K562 (cell line): ENCODE results near the gene PXK. TPM values are rescaled to one million over a fixed set of nuclear protein-coding genes. Genes with fewer than 3 reads are reported as not detected.
A peak's percentile ranks its signal among the peaks of the same experiment; 100 is the strongest.

ENCODE experiments used
- ATF7 ChIP-seq: fragments of 450-650 bp; IDR thresholded peaks from 2 replicates; pipeline ENCODE4 v1.7.1; 2014; ENCODE audit warnings: mild to moderate bottlenecking, moderate library complexity
- BHLHE40 ChIP-seq: IDR thresholded peaks from 2 replicates; pipeline ENCODE4 v1.6.1; 2011; ENCODE audit warnings: low read length, improper control_type of control experiment
- FOXJ2 ChIP-seq: fragments of 200-800 bp; sonication (Bioruptor generic); IDR thresholded peaks from 2 replicates; pipeline ENCODE4 v1.6.1; 2016; ENCODE audit warnings: missing genetic modification characterization, missing compliant biosample characterization
- MAZ ChIP-seq, 2 experiments: fragments of 450-650 bp in 1 of 2; sonication (generic) in 1 of 2; formaldehyde crosslinking; IDR thresholded peaks in 1 of 2; conservative IDR thresholded peaks in 1 of 2; 2 replicates each; pipeline versions ENCODE4 v1.4.0 to v1.5.0; 2020; ENCODE audit warnings: mild to moderate bottlenecking in 1 of 2, missing genetic modification reagents in 1 of 2
- NFYB ChIP-seq: IDR thresholded peaks from 2 replicates; pipeline ENCODE4 v1.6.1; 2011; ENCODE audit warnings: mild to moderate bottlenecking, moderate library complexity; ENCODE audit not compliant: insufficient read length; ENCODE audit errors: extremely low read depth
- NR3C1 ChIP-seq: sonication (generic); formaldehyde crosslinking; IDR thresholded peaks from 2 replicates; pipeline ENCODE4 v1.8.1; 2022; ENCODE audit warnings: missing genetic modification reagents
- RAD21 ChIP-seq, 2 experiments: fragments of 250-450 bp in 1 of 2; fragments of 450-650 bp in 1 of 2; sonication (Bioruptor Pico) in 1 of 2; formaldehyde crosslinking in 1 of 2; IDR thresholded peaks in 1 of 2; conservative IDR thresholded peaks in 1 of 2; 2 replicates each; pipeline versions ENCODE4 v1.4.0 to v1.8.0; 2020 to 2022; ENCODE audit warnings: mild to moderate bottlenecking in 2 of 2, moderate library complexity in 1 of 2
- SAFB2 ChIP-seq: fragments of 200-400 bp; formaldehyde crosslinking; IDR thresholded peaks from 2 replicates; pipeline ENCODE4 v1.6.1; 2018; ENCODE audit warnings: borderline replicate concordance, low read length, low read depth, moderate library complexity; ENCODE audit not compliant: severe bottlenecking
- SOX6 ChIP-seq: fragments of 450-650 bp; IDR thresholded peaks from 2 replicates; pipeline ENCODE4 v1.6.1; 2014; ENCODE audit warnings: mild to moderate bottlenecking
- THRAP3 ChIP-seq: fragments of 450-650 bp; IDR thresholded peaks from 2 replicates; pipeline ENCODE4 v1.6.1; 2016; ENCODE audit warnings: mild to moderate bottlenecking, inconsistent platforms, borderline replicate concordance
- YY1 ChIP-seq, 3 experiments: IDR thresholded peaks; 2 replicates each; pipeline ENCODE4 v1.6.1; 2011; ENCODE audit warnings: low read length in 2 of 3, mild to moderate bottlenecking in 2 of 3, moderate library complexity in 2 of 3, borderline replicate concordance in 1 of 3, control low read depth in 1 of 3, low read depth in 1 of 3; ENCODE audit not compliant: insufficient read depth in 3 of 3, insufficient replicate concordance in 2 of 3, control insufficient read depth in 1 of 3, insufficient read length in 1 of 3; ENCODE audit errors: extremely low read depth in 1 of 3
- ZNF696 ChIP-seq: fragments of 250-450 bp; sonication (Bioruptor Pico); conservative IDR thresholded peaks from 2 replicates; pipeline ENCODE4 v1.4.0; 2020; ENCODE audit warnings: mild to moderate bottlenecking, moderate library complexity
- polyA plus RNA-seq, 8 experiments: library from polyadenylated mRNA; depleted of rRNA in 4 of 8; stranded (reverse) in 5 of 8; unstranded in 3 of 8; fragments of >200 nt; fragmentation: Nextera tagmentation in 2 of 8; fragmentation: Illumina TruSeq in 1 of 8; extraction: Ambion mirVana in 2 of 8; extraction: Trizol in 1 of 8; gene quantifications; 2 replicates each; pipeline versions ENCODE4 v1.2.1 to v1.2.3, GENCODE V29; 2011 to 2014; ENCODE audit warnings: inconsistent platforms in 1 of 8, missing spikeins in 1 of 8
- total RNA-seq, 7 experiments: library from RNA; depleted of rRNA in 6 of 7; stranded (reverse); fragments of >200 nt in 6 of 7; fragmentation: Illumina TruSeq in 2 of 7; extraction: Trizol in 2 of 7; gene quantifications; 2 replicates each; pipeline versions ENCODE4 v1.2.1 to v1.2.3, GENCODE V29; 2011 to 2021; ENCODE audit warnings: low replicate concordance in 1 of 7
- TF ChIP-seq, protein P1 (sequence below), 2 experiments: fragments of 250-450 bp in 1 of 2; fragments of 450-650 bp in 1 of 2; sonication (Bioruptor Pico) in 1 of 2; IDR thresholded peaks; 2 replicates each; pipeline versions ENCODE4 v1.6.1 to v1.8.0; 2016 to 2021; ENCODE audit warnings: mild to moderate bottlenecking in 2 of 2, moderate library complexity in 2 of 2, missing compliant biosample characterization in 1 of 2, missing genetic modification characterization in 1 of 2
- TF ChIP-seq, protein P2 (sequence below): sonication (generic); formaldehyde crosslinking; IDR thresholded peaks from 2 replicates; pipeline ENCODE4 v1.8.1; 2023; ENCODE audit warnings: mild to moderate bottlenecking, missing genetic modification reagents
- TF ChIP-seq, protein P3 (sequence below): fragments of 250-450 bp; sonication (Bioruptor Pico); IDR thresholded peaks from 2 replicates; pipeline ENCODE4 v1.4.0; 2020; ENCODE audit warnings: mild to moderate bottlenecking, moderate library complexity, borderline replicate concordance
- TF ChIP-seq, protein P4 (sequence below): sonication (generic); formaldehyde crosslinking; IDR thresholded peaks from 2 replicates; pipeline ENCODE4 v1.8.0; 2023; ENCODE audit warnings: mild to moderate bottlenecking, missing genetic modification reagents

Gene PXK
- total and polyA plus RNA-seq, 9 of the 15 experiments (the other 6 are each of a cell fraction or from before 2014, with no cell fraction given), result 3.3 to 19.9 (median 11.3) TPM

DNA sequence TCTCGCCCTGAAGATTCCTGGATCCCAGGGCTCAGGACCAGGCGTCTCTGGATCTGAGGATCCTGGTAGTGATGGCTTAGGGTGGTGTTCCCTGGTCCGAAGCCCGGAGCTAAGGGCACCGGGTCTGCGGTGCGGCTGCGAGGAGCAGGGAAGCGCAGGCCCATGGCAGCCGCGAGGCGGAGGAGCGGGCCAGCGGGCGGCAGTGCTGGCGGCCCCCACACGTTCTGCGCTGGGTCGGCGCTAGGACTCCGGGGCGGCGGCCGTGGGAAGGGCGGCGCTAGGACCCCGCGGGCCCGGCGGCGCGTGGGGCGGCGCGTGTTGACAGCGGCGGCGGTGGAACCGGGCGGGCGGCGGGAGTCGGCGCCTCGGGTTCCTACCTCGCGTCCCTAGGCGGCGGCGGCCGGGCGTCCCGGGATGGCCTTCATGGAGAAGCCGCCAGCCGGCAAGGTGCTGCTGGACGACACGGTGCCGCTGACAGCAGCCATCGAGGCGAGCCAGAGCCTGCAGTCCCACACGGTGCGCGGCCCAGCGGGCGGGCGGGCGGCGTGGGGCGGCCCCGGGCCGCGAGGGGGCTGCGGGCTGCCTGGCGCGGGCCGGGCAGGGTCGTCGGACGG, at the start of gene PXK (continued):
- TF ChIP-seq THRAP3, result no peak
- TF ChIP-seq, protein P1, sequence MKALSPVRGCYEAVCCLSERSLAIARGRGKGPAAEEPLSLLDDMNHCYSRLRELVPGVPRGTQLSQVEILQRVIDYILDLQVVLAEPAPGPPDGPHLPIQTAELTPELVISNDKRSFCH (CRISPR knock-in tag; IDR thresholded peaks at IDR 0.05), result no peak
- TF ChIP-seq, protein P1 (tag; IDR thresholded peaks at IDR 0.05), result 0 out of 2 replicates have a peak, but pooled peaks have one; percentile 49
- TF ChIP-seq, protein P2, sequence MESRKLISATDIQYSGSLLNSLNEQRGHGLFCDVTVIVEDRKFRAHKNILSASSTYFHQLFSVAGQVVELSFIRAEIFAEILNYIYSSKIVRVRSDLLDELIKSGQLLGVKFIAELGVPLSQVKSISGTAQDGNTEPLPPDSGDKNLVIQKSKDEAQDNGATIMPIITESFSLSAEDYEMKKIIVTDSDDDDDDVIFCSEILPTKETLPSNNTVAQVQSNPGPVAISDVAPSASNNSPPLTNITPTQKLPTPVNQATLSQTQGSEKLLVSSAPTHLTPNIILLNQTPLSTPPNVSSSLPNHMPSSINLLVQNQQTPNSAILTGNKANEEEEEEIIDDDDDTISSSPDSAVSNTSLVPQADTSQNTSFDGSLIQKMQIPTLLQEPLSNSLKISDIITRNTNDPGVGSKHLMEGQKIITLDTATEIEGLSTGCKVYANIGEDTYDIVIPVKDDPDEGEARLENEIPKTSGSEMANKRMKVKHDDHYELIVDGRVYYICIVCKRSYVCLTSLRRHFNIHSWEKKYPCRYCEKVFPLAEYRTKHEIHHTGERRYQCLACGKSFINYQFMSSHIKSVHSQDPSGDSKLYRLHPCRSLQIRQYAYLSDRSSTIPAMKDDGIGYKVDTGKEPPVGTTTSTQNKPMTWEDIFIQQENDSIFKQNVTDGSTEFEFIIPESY (CRISPR knock-in tag), result peak; percentile 74
- TF ChIP-seq BHLHE40, result peak; percentile 38; the same call in 1 of the 2 replicates
- peak; percentile 51 to 84; a peak in 3 of 4 replicates for TF ChIP-seq MAZ (CRISPR knock-in tag; conservative IDR thresholded peaks at IDR 0.05 in 1 of 2, IDR thresholded peaks at IDR 0.05 in 1 of 2)
- peak in 1 of 3 experiments; percentile 71 for TF ChIP-seq YY1 (IDR thresholded peaks at IDR 0.05; ENCODE audit: borderline replicate concordance in 1 of 3, control insufficient read depth in 1 of 3, extremely low read depth in 1 of 3, insufficient read depth in 3 of 3, insufficient read length in 1 of 3, insufficient replicate concordance in 2 of 3, low read depth in 1 of 3, low read length in 2 of 3)
- peak; percentile 29; the same call in 1 of the 2 replicates for TF ChIP-seq ATF7
- TF ChIP-seq, protein P3, sequence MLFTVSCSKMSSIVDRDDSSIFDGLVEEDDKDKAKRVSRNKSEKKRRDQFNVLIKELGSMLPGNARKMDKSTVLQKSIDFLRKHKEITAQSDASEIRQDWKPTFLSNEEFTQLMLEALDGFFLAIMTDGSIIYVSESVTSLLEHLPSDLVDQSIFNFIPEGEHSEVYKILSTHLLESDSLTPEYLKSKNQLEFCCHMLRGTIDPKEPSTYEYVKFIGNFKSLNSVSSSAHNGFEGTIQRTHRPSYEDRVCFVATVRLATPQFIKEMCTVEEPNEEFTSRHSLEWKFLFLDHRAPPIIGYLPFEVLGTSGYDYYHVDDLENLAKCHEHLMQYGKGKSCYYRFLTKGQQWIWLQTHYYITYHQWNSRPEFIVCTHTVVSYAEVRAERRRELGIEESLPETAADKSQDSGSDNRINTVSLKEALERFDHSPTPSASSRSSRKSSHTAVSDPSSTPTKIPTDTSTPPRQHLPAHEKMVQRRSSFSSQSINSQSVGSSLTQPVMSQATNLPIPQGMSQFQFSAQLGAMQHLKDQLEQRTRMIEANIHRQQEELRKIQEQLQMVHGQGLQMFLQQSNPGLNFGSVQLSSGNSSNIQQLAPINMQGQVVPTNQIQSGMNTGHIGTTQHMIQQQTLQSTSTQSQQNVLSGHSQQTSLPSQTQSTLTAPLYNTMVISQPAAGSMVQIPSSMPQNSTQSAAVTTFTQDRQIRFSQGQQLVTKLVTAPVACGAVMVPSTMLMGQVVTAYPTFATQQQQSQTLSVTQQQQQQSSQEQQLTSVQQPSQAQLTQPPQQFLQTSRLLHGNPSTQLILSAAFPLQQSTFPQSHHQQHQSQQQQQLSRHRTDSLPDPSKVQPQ (CRISPR knock-in tag), result no peak
- TF ChIP-seq RAD21 (CRISPR knock-in tag; conservative IDR thresholded peaks at IDR 0.05 in 1 of 2, IDR thresholded peaks at IDR 0.05 in 1 of 2), result peak; percentile 20 to 41
- TF ChIP-seq, protein P4, sequence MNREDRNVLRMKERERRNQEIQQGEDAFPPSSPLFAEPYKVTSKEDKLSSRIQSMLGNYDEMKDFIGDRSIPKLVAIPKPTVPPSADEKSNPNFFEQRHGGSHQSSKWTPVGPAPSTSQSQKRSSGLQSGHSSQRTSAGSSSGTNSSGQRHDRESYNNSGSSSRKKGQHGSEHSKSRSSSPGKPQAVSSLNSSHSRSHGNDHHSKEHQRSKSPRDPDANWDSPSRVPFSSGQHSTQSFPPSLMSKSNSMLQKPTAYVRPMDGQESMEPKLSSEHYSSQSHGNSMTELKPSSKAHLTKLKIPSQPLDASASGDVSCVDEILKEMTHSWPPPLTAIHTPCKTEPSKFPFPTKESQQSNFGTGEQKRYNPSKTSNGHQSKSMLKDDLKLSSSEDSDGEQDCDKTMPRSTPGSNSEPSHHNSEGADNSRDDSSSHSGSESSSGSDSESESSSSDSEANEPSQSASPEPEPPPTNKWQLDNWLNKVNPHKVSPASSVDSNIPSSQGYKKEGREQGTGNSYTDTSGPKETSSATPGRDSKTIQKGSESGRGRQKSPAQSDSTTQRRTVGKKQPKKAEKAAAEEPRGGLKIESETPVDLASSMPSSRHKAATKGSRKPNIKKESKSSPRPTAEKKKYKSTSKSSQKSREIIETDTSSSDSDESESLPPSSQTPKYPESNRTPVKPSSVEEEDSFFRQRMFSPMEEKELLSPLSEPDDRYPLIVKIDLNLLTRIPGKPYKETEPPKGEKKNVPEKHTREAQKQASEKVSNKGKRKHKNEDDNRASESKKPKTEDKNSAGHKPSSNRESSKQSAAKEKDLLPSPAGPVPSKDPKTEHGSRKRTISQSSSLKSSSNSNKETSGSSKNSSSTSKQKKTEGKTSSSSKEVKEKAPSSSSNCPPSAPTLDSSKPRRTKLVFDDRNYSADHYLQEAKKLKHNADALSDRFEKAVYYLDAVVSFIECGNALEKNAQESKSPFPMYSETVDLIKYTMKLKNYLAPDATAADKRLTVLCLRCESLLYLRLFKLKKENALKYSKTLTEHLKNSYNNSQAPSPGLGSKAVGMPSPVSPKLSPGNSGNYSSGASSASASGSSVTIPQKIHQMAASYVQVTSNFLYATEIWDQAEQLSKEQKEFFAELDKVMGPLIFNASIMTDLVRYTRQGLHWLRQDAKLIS, result peak; percentile 35; the same call in 1 of the 2 replicates
- TF ChIP-seq NFYB, result no peak
- no peak for TF ChIP-seq SAFB2
- TF ChIP-seq NR3C1, result peak; percentile 76
- peak; percentile 56 for TF ChIP-seq SOX6
- no peak for TF ChIP-seq ZNF696 (CRISPR knock-in tag)
- TF ChIP-seq FOXJ2 (tag), result 0 out of 2 replicates have a peak, but pooled peaks have one; percentile 25
